IMR-90 (cell line): ENCODE data around the gene CFL2. TPM values are rescaled to one million over a fixed set of nuclear protein-coding genes. Genes with fewer than 3 reads are reported as not detected.
A peak's percentile ranks its signal among the peaks of the same experiment; 100 is the strongest.

ENCODE experiments used
- ATAC-seq: fragments of 200-7000 bp; cut with Tn5 transposase; 2 replicates; pipeline ENCODE4 v1.9.1; 2020; ENCODE audit warnings: low read depth, mild to moderate bottlenecking, moderate library complexity
- BruUV-seq: library from RNA; stranded (reverse); fragments of 400-500 nt; replicated peaks from 2 replicates; lab custom pipeline; 2021; lab: Mats Ljungman, UMichigan
- CTCF ChIA-PET: fragments of 300-600 bp; formaldehyde crosslinking; extraction: SDS; loops from one replicate; lab custom pipeline; 2021; ENCODE audit warnings: antibody characterized with exemption; lab: Yijun Ruan, JAX
- POLR2A ChIA-PET: fragments of 300-600 bp; sonication (Branson Sonifier 250); formaldehyde crosslinking; loops from one replicate; lab custom pipeline; 2022; ENCODE audit warnings: antibody characterized with exemption; ENCODE audit not compliant: unreplicated experiment; lab: Charles Lee
- DNase-seq: peaks from one replicate; pipeline ENCODE4 v3.0.0; 2013
- H2AFZ ChIP-seq: replicated peaks from 2 replicates; pipeline ENCODE3; 2013; ENCODE audit warnings: low read length, mild to moderate bottlenecking; ENCODE audit not compliant: poor library complexity
- H2AK5ac ChIP-seq: 2 replicates; pipeline ENCODE4 v1.6.1; 2013; ENCODE audit warnings: low read depth, low read length, inconsistent platforms
- H2AK9ac ChIP-seq: replicated peaks from 2 replicates; pipeline ENCODE3; 2013; ENCODE audit warnings: mild to moderate bottlenecking, low read depth, low read length, moderate library complexity; ENCODE audit not compliant: poor library complexity
- H2BK120ac ChIP-seq: 2 replicates; pipeline ENCODE4 v1.6.1; 2013; ENCODE audit warnings: low read depth, low read length, inconsistent platforms
- H2BK15ac ChIP-seq: 3 replicates; pipeline ENCODE4 v1.6.1; 2013; ENCODE audit warnings: low read depth, low read length, inconsistent platforms
- H2BK20ac ChIP-seq: 2 replicates; pipeline ENCODE4 v1.6.1; 2013; ENCODE audit warnings: low read depth, mild to moderate bottlenecking, inconsistent platforms, low read length, moderate library complexity
- H2BK5ac ChIP-seq: 2 replicates; pipeline ENCODE4 v1.6.1; 2013; ENCODE audit warnings: mild to moderate bottlenecking, low read depth, low read length, inconsistent platforms; ENCODE audit not compliant: poor library complexity, severe bottlenecking
- H3K14ac ChIP-seq: replicated peaks from 2 replicates; pipeline ENCODE4 v1.6.1; 2013; ENCODE audit warnings: low read depth, low read length, inconsistent platforms
- H3K18ac ChIP-seq: 2 replicates; pipeline ENCODE4 v1.6.1; 2013; ENCODE audit warnings: low read depth, low read length, control low read depth
- H3K23ac ChIP-seq: 2 replicates; pipeline ENCODE4 v1.6.1; 2013; ENCODE audit warnings: low read depth, low read length, inconsistent platforms
- H3K27ac ChIP-seq: 2 replicates; pipeline ENCODE4 v1.5.1; 2013; ENCODE audit warnings: mild to moderate bottlenecking, control low read depth, low read length; ENCODE audit not compliant: insufficient read depth
- H3K27me3 ChIP-seq: 2 replicates; pipeline ENCODE4 v1.6.1; 2013; ENCODE audit warnings: low read length; ENCODE audit not compliant: control insufficient read depth, insufficient read depth
- H3K36me3 ChIP-seq: 2 replicates; pipeline ENCODE4 v1.6.1; 2013; ENCODE audit warnings: low read length, mixed read lengths; ENCODE audit not compliant: control insufficient read depth, insufficient read depth
- H3K4ac ChIP-seq: 2 replicates; pipeline ENCODE4 v1.6.1; 2013; ENCODE audit warnings: low read depth, low read length, inconsistent platforms
- H3K4me1 ChIP-seq: 2 replicates; pipeline ENCODE4 v1.6.1; 2013; ENCODE audit warnings: low read length, mixed read lengths; ENCODE audit not compliant: control insufficient read depth, insufficient read depth
- H3K4me2 ChIP-seq: 2 replicates; pipeline ENCODE4 v1.6.1; 2013; ENCODE audit warnings: low read depth, mild to moderate bottlenecking, control low read depth, low read length, moderate library complexity
- H3K4me3 ChIP-seq: 2 replicates; pipeline ENCODE4 v1.5.1; 2013; ENCODE audit warnings: low read depth, mild to moderate bottlenecking, control low read depth, low read length, moderate library complexity; ENCODE audit not compliant: insufficient read depth
- H3K56ac ChIP-seq: 2 replicates; pipeline ENCODE4 v1.6.1; 2013; ENCODE audit warnings: low read length, inconsistent platforms; ENCODE audit not compliant: insufficient read depth; ENCODE audit errors: extremely low read depth
- H3K79me1 ChIP-seq, 2 experiments: 2 replicates each; pipeline ENCODE4 v1.6.1; 2013; ENCODE audit warnings: low read length in 2 of 2, inconsistent platforms in 1 of 2, low read depth in 1 of 2
- H3K9ac ChIP-seq: 2 replicates; pipeline ENCODE4 v1.6.1; 2013; ENCODE audit warnings: low read depth, low read length, control low read depth
- H3K9me1 ChIP-seq: 2 replicates; pipeline ENCODE4 v1.6.1; 2013; ENCODE audit warnings: low read length, inconsistent platforms; ENCODE audit not compliant: insufficient read depth
- H3K9me3 ChIP-seq: 2 replicates; pipeline ENCODE4 v1.6.1; 2013; ENCODE audit warnings: low read length; ENCODE audit not compliant: control insufficient read depth, insufficient read depth
- H4K20me1 ChIP-seq: 2 replicates; pipeline ENCODE4 v1.6.1; 2013; ENCODE audit warnings: low read length, inconsistent platforms; ENCODE audit not compliant: insufficient read depth
- H4K5ac ChIP-seq: 2 replicates; pipeline ENCODE4 v1.6.1; 2013; ENCODE audit warnings: mild to moderate bottlenecking, low read depth, low read length, control low read depth
- H4K8ac ChIP-seq, 2 experiments: 2 replicates each; pipeline ENCODE4 v1.6.1; 2013; ENCODE audit warnings: low read depth in 2 of 2, low read length in 2 of 2, control low read depth in 1 of 2, inconsistent platforms in 1 of 2
- H4K91ac ChIP-seq: 2 replicates; pipeline ENCODE4 v1.6.1; 2013; ENCODE audit warnings: low read depth, low read length, inconsistent platforms; ENCODE audit not compliant: insufficient read depth
- BHLHE40 ChIP-seq: fragments of 150-350 bp; IDR thresholded peaks from 2 replicates; pipeline ENCODE4 v1.6.1; 2016; ENCODE audit warnings: mild to moderate bottlenecking, low read depth, low read length
- MXI1 ChIP-seq: IDR thresholded peaks from 2 replicates; pipeline ENCODE4 v1.6.1; 2012; ENCODE audit warnings: low read depth, mild to moderate bottlenecking, low read length, moderate library complexity, borderline replicate concordance
- POLR2A ChIP-seq: IDR thresholded peaks from 2 replicates; pipeline ENCODE4 v1.6.1; 2012; ENCODE audit warnings: mild to moderate bottlenecking, low read depth, low read length
- WGBS, 2 experiments: methylation state at CpG; one replicate each; pipeline versions ENCODE4 v1.1.5 to v1.1.7; 2013; ENCODE audit warnings: missing lambda C conversion rate in 2 of 2; ENCODE audit not compliant: insufficient read length in 1 of 2; ENCODE audit errors: extremely low coverage in 2 of 2; 5-methylcytosine and 5-hydroxymethylcytosine counted together
- dilution Hi-C: fragments of 300-500 bp; cut with HindIII; formaldehyde crosslinking; loops from one replicate; pipeline ENCODE4 v1.14.3; 2018; ENCODE audit warnings: low sequenced_read_pairs; ENCODE audit not compliant: unreplicated experiment
- in situ Hi-C: fragments of 300-500 bp; cut with MboI; formaldehyde crosslinking; loops from 3 replicates; pipeline ENCODE4 v1.14.3; 2019; ENCODE audit warnings: low sequenced_read_pairs, inconsistent platforms, mixed read lengths
- intact Hi-C: fragments of 100-400 bp; cut with micrococcal nuclease; formaldehyde crosslinking; loops from 2 replicates; pipeline ENCODE4 v1.10.0; 2022
- polyA plus RNA-seq, 3 experiments: library from polyadenylated mRNA; depleted of rRNA; stranded (reverse); fragments of >200 nt; gene quantifications; 2 replicates each; pipeline ENCODE4 v1.2.3, GENCODE V29; 2012; ENCODE audit warnings: low replicate concordance in 1 of 3
- total RNA-seq: library from RNA; depleted of rRNA; stranded (reverse); fragments of >200 nt; gene quantifications from 2 replicates; pipeline ENCODE4 v1.2.3, GENCODE V29; 2012
- TF ChIP-seq, protein P1 (sequence below): conservative IDR thresholded peaks from 2 replicates; pipeline ENCODE4 v1.5.1; 2012; ENCODE audit warnings: mild to moderate bottlenecking, low read depth, low read length, improper control_type of control experiment

CFL2 gene
- total and polyA plus RNA-seq, 2 of the 4 experiments (the other 2 are of a cell fraction): 106 to 151 TPM

- H3K36me3 ChIP-seq: peaks cover 7% of the 10 kb centered on the region
- DNase-seq (peak; percentile 94), ATAC-seq (peak; percentile 59)
- H3K79me1 ChIP-seq: peaks cover 10 to 33% of the 10 kb centered on the region in 2 experiments; a peak in 3 of 4 replicates
- no CpG with 5 or more reads among the region's 3 CpGs for WGBS, 2 experiments
- no peak overlapping the region for H3K56ac ChIP-seq
- in situ Hi-C loops: no loop called here
- H3K27me3 ChIP-seq: no peaks in the 10 kb centered on the region
- no peak overlapping the region for H3K9ac ChIP-seq
- CTCF ChIA-PET: interaction anchor here (0.6 to 3.5 kb wide), 4 partner anchors 11 to 115 kb away, joined by 3 to 11 read pairs (median 6); no protein-coding TSS in a partner anchor
- no peak overlapping the region for H2AK5ac ChIP-seq
- peaks cover 6% of the 10 kb centered on the region for H3K4me1 ChIP-seq
- H4K20me1 ChIP-seq: 0 out of 2 replicates have a peak, but pooled peaks cover 7% of the 10 kb centered on the region
- H2BK5ac ChIP-seq: peak overlapping the region; percentile 95
- H3K9me1 ChIP-seq: peaks cover 3% of the 10 kb centered on the region; the same call in 1 of the 2 replicates
- H2BK15ac ChIP-seq: no peak overlapping the region
- H2BK120ac ChIP-seq: no peak overlapping the region
- dilution Hi-C loops: no loop called here
- no peak overlapping the region for H3K18ac ChIP-seq
- TF ChIP-seq, protein P1, sequence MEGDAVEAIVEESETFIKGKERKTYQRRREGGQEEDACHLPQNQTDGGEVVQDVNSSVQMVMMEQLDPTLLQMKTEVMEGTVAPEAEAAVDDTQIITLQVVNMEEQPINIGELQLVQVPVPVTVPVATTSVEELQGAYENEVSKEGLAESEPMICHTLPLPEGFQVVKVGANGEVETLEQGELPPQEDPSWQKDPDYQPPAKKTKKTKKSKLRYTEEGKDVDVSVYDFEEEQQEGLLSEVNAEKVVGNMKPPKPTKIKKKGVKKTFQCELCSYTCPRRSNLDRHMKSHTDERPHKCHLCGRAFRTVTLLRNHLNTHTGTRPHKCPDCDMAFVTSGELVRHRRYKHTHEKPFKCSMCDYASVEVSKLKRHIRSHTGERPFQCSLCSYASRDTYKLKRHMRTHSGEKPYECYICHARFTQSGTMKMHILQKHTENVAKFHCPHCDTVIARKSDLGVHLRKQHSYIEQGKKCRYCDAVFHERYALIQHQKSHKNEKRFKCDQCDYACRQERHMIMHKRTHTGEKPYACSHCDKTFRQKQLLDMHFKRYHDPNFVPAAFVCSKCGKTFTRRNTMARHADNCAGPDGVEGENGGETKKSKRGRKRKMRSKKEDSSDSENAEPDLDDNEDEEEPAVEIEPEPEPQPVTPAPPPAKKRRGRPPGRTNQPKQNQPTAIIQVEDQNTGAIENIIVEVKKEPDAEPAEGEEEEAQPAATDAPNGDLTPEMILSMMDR: no peak
- TF ChIP-seq MXI1: peak; percentile 76; the same call in 1 of the 2 replicates
- TF ChIP-seq BHLHE40: 0 out of 2 replicates have a peak, but pooled peaks have one; percentile 16
- TF ChIP-seq POLR2A: 0 out of 2 replicates have a peak, but pooled peaks have one; percentile 40
- peak overlapping the region; percentile 45; the same call in 1 of the 2 replicates for H3K27ac ChIP-seq
- H3K9me3 ChIP-seq: no peaks in the 10 kb centered on the region
- POLR2A ChIA-PET: interaction anchor here (1.4 kb wide), 1 partner anchor 11 kb away, joined by 7 read pairs; no protein-coding TSS in a partner anchor
- no peak overlapping the region for H3K4ac ChIP-seq
- peak overlapping the region; percentile 37 for H3K4me2 ChIP-seq
- no peak overlapping the region for H4K91ac ChIP-seq
- H3K4me3 ChIP-seq: no peak overlapping the region
- no peak overlapping the region for H3K23ac ChIP-seq
- H4K5ac ChIP-seq: no peak overlapping the region
- H2AFZ ChIP-seq: no peak overlapping the region
- H2BK20ac ChIP-seq: no peak overlapping the region
- H4K8ac ChIP-seq: no peak overlapping the region
- no peak overlapping the region for H3K14ac ChIP-seq
- no TSS peak for BruUV-seq
- intact Hi-C loops: no loop called here
- no peak overlapping the region for H2AK9ac ChIP-seq
Observed at GRCh38 chr14:34711169-34711568, 3.2 kb downstream of the CFL2 start.
